Mesendoderm (in vitro differentiated cells): ENCODE measurements around the gene NARS2.

Source experiments
- DNase-seq: peaks from one replicate; pipeline ENCODE4 v3.0.0; 2013
- H2AK5ac ChIP-seq: 2 replicates; pipeline ENCODE4 v1.6.1; 2013; ENCODE audit warnings: low read length, inconsistent platforms
- H2BK120ac ChIP-seq: 2 replicates; pipeline ENCODE4 v1.6.1; 2013; ENCODE audit warnings: low read depth, mild to moderate bottlenecking, low read length, moderate library complexity, mixed read lengths
- H2BK15ac ChIP-seq: replicated peaks from 2 replicates; pipeline ENCODE4 v1.6.1; 2013; ENCODE audit warnings: low read depth, mild to moderate bottlenecking, moderate library complexity
- H2BK5ac ChIP-seq: 2 replicates; pipeline ENCODE4 v1.6.1; 2013; ENCODE audit warnings: low read length, inconsistent platforms
- H3K18ac ChIP-seq: 2 replicates; pipeline ENCODE4 v1.6.1; 2013; ENCODE audit warnings: mild to moderate bottlenecking, low read length, mixed read lengths
- H3K23ac ChIP-seq: one replicate; pipeline ENCODE4 v1.6.1; 2013; ENCODE audit warnings: low read length
- H3K27ac ChIP-seq: 2 replicates; pipeline ENCODE4 v1.5.1; 2013; ENCODE audit warnings: low read depth, mild to moderate bottlenecking, inconsistent platforms, low read length, moderate library complexity
- H3K27me3 ChIP-seq: 2 replicates; pipeline ENCODE4 v1.6.1; 2013; ENCODE audit warnings: low read length, control low read depth, mild to moderate bottlenecking, inconsistent platforms; ENCODE audit not compliant: insufficient read depth, poor library complexity
- H3K36me3 ChIP-seq: 2 replicates; pipeline ENCODE4 v1.6.1; 2013; ENCODE audit warnings: low read length, inconsistent platforms; ENCODE audit not compliant: control insufficient read depth, insufficient read depth
- H3K4ac ChIP-seq: one replicate; pipeline ENCODE4 v1.6.1; 2013; ENCODE audit warnings: low read depth, mild to moderate bottlenecking, low read length, moderate library complexity
- H3K4me1 ChIP-seq: 2 replicates; pipeline ENCODE4 v1.6.1; 2013; ENCODE audit warnings: low read depth, low read length, inconsistent platforms; ENCODE audit not compliant: control insufficient read depth
- H3K4me2 ChIP-seq: 2 replicates; pipeline ENCODE4 v1.6.1; 2013; ENCODE audit warnings: low read length
- H3K4me3 ChIP-seq: 2 replicates; pipeline ENCODE4 v1.5.1; 2013; ENCODE audit warnings: mild to moderate bottlenecking, low read length
- H3K56ac ChIP-seq: one replicate; pipeline ENCODE4 v1.6.1; 2013; ENCODE audit warnings: low read length
- H3K79me1 ChIP-seq: 2 replicates; pipeline ENCODE4 v1.6.1; 2013; ENCODE audit warnings: low read length, inconsistent platforms
- H3K79me2 ChIP-seq: 2 replicates; pipeline ENCODE4 v1.6.1; 2013; ENCODE audit warnings: mild to moderate bottlenecking, low read length; ENCODE audit not compliant: control insufficient read depth, insufficient read depth
- H3K9ac ChIP-seq: 2 replicates; pipeline ENCODE4 v1.6.1; 2013; ENCODE audit warnings: low read length, inconsistent platforms
- H4K5ac ChIP-seq: one replicate; pipeline ENCODE4 v1.6.1; 2013; ENCODE audit warnings: low read length
- H4K8ac ChIP-seq: one replicate; pipeline ENCODE4 v1.6.1; 2013; ENCODE audit warnings: low read depth, mild to moderate bottlenecking, control low read depth, low read length, moderate library complexity
- WGBS: extraction: QIAGEN DNeasy Blood & Tissue Kit; methylation state at CpG from one replicate; pipeline ENCODE4 v1.1.7; 2013; ENCODE audit warnings: low lambda C conversion rate, missing lambda C conversion rate; ENCODE audit not compliant: insufficient coverage; ENCODE audit errors: extremely low coverage; 5-methylcytosine and 5-hydroxymethylcytosine counted together

NARS2 gene

GRCh38 chr11:78424334-78425270, 150.1 kb downstream of the NARS2 start:
- Histone ChIP-seq H3K4me1 (no peaks in the 10 kb centered on the region), H3K23ac (no peak overlapping the region), H3K27ac (no peak overlapping the region), H4K5ac (no peak overlapping the region), H3K4ac (no peak overlapping the region), H3K36me3 (no peaks in the 10 kb centered on the region), H3K18ac (no peak overlapping the region), H2AK5ac (no peak overlapping the region), H4K8ac (peak overlapping the region; percentile 66), H3K9ac (no peak overlapping the region), H3K4me3 (no peak overlapping the region), H3K56ac (no peak overlapping the region), H3K27me3 (no peaks in the 10 kb centered on the region), H2BK5ac (no peak overlapping the region), H3K4me2 (no peak overlapping the region), H3K79me1 (no peaks in the 10 kb centered on the region), H2BK120ac (no peak overlapping the region), H3K79me2 (no peaks in the 10 kb centered on the region), H2BK15ac (no peak overlapping the region)
- DNase-seq: no peak
- WGBS: 100% methylated on average over 1 of the region's 7 CpGs

DNA sequence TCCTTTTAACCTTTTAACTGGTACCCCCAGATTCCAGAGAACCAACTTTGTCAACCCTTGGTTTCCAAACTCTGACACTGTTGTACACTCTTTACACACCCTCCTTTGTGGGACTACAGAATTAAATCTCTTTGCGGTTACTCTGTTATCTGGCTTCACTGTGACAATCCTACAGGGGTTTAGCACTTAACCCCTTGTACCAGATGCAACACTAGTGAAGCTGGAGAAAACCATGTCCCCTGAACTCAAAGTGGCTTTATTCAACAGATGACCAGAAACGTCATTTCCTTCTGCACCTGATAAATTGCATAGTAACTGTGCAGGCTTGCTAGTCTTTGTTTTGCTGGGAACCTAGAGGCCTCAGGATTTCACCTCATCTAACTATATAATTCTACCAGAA, 151.4 kb downstream of the NARS2 start:
- Histone ChIP-seq H3K4me3 (no peak overlapping the region), H3K9ac (no peak overlapping the region), H4K5ac (no peak overlapping the region), H3K36me3 (no peaks in the 10 kb centered on the region), H3K27ac (no peak overlapping the region), H3K27me3 (no peaks in the 10 kb centered on the region), H3K79me2 (no peaks in the 10 kb centered on the region), H2AK5ac (no peak overlapping the region), H3K56ac (no peak overlapping the region), H3K4ac (no peak overlapping the region), H3K4me2 (no peak overlapping the region), H4K8ac (no peak overlapping the region), H3K18ac (no peak overlapping the region), H2BK120ac (no peak overlapping the region), H3K23ac (no peak overlapping the region), H3K4me1 (peaks cover 2% of the 10 kb centered on the region), H2BK5ac (no peak overlapping the region), H2BK15ac (no peak overlapping the region), H3K79me1 (no peaks in the 10 kb centered on the region)
- DNase-seq: no peak
- WGBS: no CpG with 5 or more reads among the region's 2 CpGs

DNA sequence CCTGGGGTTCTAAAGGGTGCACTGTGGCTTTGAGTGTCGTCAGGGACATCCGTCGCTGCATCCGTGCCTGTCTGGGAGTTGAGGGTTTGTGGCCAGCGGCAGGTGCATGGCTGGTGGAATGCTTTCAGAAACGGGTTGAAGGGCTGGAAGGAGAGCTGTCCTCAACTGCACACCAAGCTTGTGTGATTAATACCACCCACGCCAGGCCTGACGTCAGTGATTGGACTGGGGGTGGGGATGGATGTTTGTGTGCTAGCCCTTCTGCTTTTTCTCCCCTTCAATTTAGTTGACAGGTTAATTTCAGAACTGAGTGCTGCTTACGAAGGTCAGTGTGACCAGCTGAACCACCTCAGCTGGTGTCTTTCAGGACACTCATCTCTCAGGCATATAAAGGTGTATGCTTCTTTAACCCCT, 153.9 kb downstream of the NARS2 start:
- Histone ChIP-seq H3K4me1 (peaks cover 3% of the 10 kb centered on the region), H3K9ac (no peak overlapping the region), H2AK5ac (no peak overlapping the region), H2BK5ac (no peak overlapping the region), H3K79me1 (no peaks in the 10 kb centered on the region), H3K27ac (no peak overlapping the region), H3K4ac (no peak overlapping the region), H3K79me2 (no peaks in the 10 kb centered on the region), H3K27me3 (no peaks in the 10 kb centered on the region), H4K8ac (no peak overlapping the region), H3K18ac (no peak overlapping the region), H2BK15ac (no peak overlapping the region), H2BK120ac (no peak overlapping the region), H3K4me2 (no peak overlapping the region), H3K56ac (no peak overlapping the region), H4K5ac (no peak overlapping the region), H3K4me3 (no peak overlapping the region), H3K36me3 (no peaks in the 10 kb centered on the region), H3K23ac (no peak overlapping the region)
- no CpG with 5 or more reads among the region's 9 CpGs for WGBS
- no peak for DNase-seq

DNA sequence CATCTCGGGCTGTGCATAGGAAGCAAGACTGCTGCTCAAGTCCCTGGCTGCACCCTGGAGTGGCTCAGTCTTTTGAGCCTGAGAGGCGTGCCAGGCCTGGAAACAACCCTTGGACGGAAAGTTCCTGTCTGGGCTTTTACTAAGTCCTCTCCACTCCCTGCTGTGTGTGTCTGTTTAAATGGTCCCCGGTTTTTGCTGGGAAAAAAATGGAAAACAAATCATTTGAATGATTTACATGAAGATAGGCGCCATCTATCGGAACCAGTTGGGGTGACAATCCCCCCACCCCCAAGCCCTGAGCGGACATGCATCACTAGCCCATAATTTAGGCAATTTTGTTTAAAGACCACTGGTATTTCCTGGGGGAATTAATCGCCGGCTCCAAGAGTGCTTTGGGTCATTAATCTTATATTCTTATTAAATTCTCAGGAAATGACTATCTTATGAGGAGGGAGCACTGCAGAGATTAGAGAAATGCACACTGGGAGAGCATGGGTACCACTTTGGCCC, 154.4 kb downstream of the NARS2 start:
- Histone ChIP-seq H3K18ac (no peak overlapping the region), H3K23ac (no peak overlapping the region), H3K79me2 (no peaks in the 10 kb centered on the region), H3K56ac (no peak overlapping the region), H2AK5ac (no peak overlapping the region), H3K4ac (no peak overlapping the region), H4K5ac (no peak overlapping the region), H3K9ac (no peak overlapping the region), H3K36me3 (no peaks in the 10 kb centered on the region), H4K8ac (no peak overlapping the region), H3K4me3 (no peak overlapping the region), H2BK5ac (no peak overlapping the region), H3K27me3 (no peaks in the 10 kb centered on the region), H2BK120ac (no peak overlapping the region), H2BK15ac (no peak overlapping the region), H3K4me2 (no peak overlapping the region), H3K27ac (no peak overlapping the region), H3K79me1 (peaks cover 2% of the 10 kb centered on the region), H3K4me1 (peaks cover 3% of the 10 kb centered on the region)
- WGBS: no CpG with 5 or more reads among the region's 9 CpGs
- DNase-seq: peak; percentile 71

- H3K23ac ChIP-seq: no peak overlapping the region
- H3K18ac ChIP-seq: no peak overlapping the region
- no peak overlapping the region for H2AK5ac ChIP-seq
- peaks cover 2% of the 10 kb centered on the region for H3K79me1 ChIP-seq
- H4K8ac ChIP-seq: no peak overlapping the region
- peak; percentile 18 for DNase-seq
- WGBS: no CpG with 5 or more reads among the region's 5 CpGs
- H3K4ac ChIP-seq: no peak overlapping the region
- no peak overlapping the region for H3K4me3 ChIP-seq
- H2BK15ac ChIP-seq: no peak overlapping the region
- H2BK5ac ChIP-seq: no peak overlapping the region
- no peak overlapping the region for H3K27ac ChIP-seq
- H4K5ac ChIP-seq: no peak overlapping the region
- no peaks in the 10 kb centered on the region for H3K36me3 ChIP-seq
- H3K27me3 ChIP-seq: no peaks in the 10 kb centered on the region
- no peak overlapping the region for H3K4me2 ChIP-seq
- no peak overlapping the region for H3K56ac ChIP-seq
- H3K9ac ChIP-seq: no peak overlapping the region
- H3K4me1 ChIP-seq: peaks cover 3% of the 10 kb centered on the region
- no peak overlapping the region for H2BK120ac ChIP-seq
- H3K79me2 ChIP-seq: no peaks in the 10 kb centered on the region
These were observed 155.3 kb downstream of the NARS2 start for GRCh38 chr11:78419327-78419726.
